Karpas-422 (cell line): Measurements from ENCODE around the gene ITIH2. TPM values are rescaled to one million over a fixed set of nuclear protein-coding genes. Genes with fewer than 3 reads are reported as not detected.
"Not testable (repeated sequence)": the region's sequence is repeated elsewhere in the genome, so short reads cannot be mapped to it uniquely, and the experiment has no call there.

ENCODE experiments used
- DNase-seq: peaks from one replicate; pipeline ENCODE4 v3.0.0-alpha.2; 2015
- H2AFZ ChIP-seq: fragments of 200-600 bp; sonication (generic); 2 replicates; pipeline ENCODE4 v1.6.1; 2014; ENCODE audit warnings: antibody characterized with exemption, low read length, mixed read lengths
- H3K27ac ChIP-seq: fragments of 200-600 bp; sonication (generic); 2 replicates; pipeline ENCODE4 v1.5.1; 2014; ENCODE audit warnings: mild to moderate bottlenecking, low read length, moderate library complexity
- H3K27me3 ChIP-seq: fragments of 200-600 bp; sonication (generic); 2 replicates; pipeline ENCODE4 v1.6.1; 2014; ENCODE audit warnings: low read length, mixed read lengths
- H3K36me3 ChIP-seq: fragments of 200-600 bp; sonication (generic); 2 replicates; pipeline ENCODE4 v1.6.1; 2014; ENCODE audit warnings: low read length, mixed read lengths; ENCODE audit not compliant: insufficient read depth
- H3K4me1 ChIP-seq: fragments of 200-600 bp; sonication (generic); 2 replicates; pipeline ENCODE4 v1.6.1; 2014; ENCODE audit warnings: mild to moderate bottlenecking, low read length, mixed read lengths
- H3K4me2 ChIP-seq: fragments of 200-600 bp; sonication (generic); 2 replicates; pipeline ENCODE4 v1.6.1; 2014; ENCODE audit warnings: low read length, low read depth, mild to moderate bottlenecking; ENCODE audit not compliant: poor library complexity, severe bottlenecking
- H3K4me3 ChIP-seq: fragments of 200-600 bp; sonication (generic); 2 replicates; pipeline ENCODE4 v1.5.1; 2014; ENCODE audit warnings: mild to moderate bottlenecking, antibody characterized with exemption, low read length, mixed read lengths
- H3K79me2 ChIP-seq: fragments of 200-600 bp; sonication (generic); 2 replicates; pipeline ENCODE4 v1.6.1; 2014; ENCODE audit warnings: mild to moderate bottlenecking, low read length, mixed read lengths
- H3K9ac ChIP-seq: fragments of 200-600 bp; sonication (generic); 2 replicates; pipeline ENCODE4 v1.6.0; 2014; ENCODE audit warnings: low read length
- H3K9me2 ChIP-seq: fragments of 200-600 bp; sonication (generic), shearing (Covaris generic); replicated peaks from 2 replicates; pipeline ENCODE4 v1.6.0; 2014; ENCODE audit warnings: mild to moderate bottlenecking, low read length, moderate library complexity; ENCODE audit not compliant: insufficient read depth
- H3K9me3 ChIP-seq: fragments of 300-700, 200-600 bp; sonication (generic); 2 replicates; pipeline ENCODE4 v1.6.1; 2014; ENCODE audit warnings: low read length, mixed read lengths
- H4K20me1 ChIP-seq: fragments of 200-600 bp; sonication (generic); 2 replicates; pipeline ENCODE4 v1.6.1; 2014; ENCODE audit warnings: mild to moderate bottlenecking, antibody characterized with exemption, low read length, low read depth; ENCODE audit not compliant: insufficient read depth
- total RNA-seq: library from RNA; depleted of rRNA; stranded (reverse); fragments of >200 nt; shearing (Covaris generic); gene quantifications from 2 replicates; pipeline ENCODE4 v1.2.3, GENCODE V29; 2014; ENCODE audit warnings: low replicate concordance

Gene ITIH2
- total RNA-seq, 1 experiment from 2014 or later: not detected

GRCh38 chr10:7767209-7767608 is 64.1 kb downstream of the ITIH2 start:
- H3K9me3 ChIP-seq: no peaks in the 10 kb centered on the region
- peaks cover 37% of the 10 kb centered on the region; the same call in 1 of the 2 replicates for H3K36me3 ChIP-seq

GRCh38 chr10:7768417-7768816 is 65.3 kb downstream of the ITIH2 start:
- peaks cover 33% of the 10 kb centered on the region; the same call in 1 of the 2 replicates for H3K36me3 ChIP-seq
- no peak overlapping the region for H3K27ac ChIP-seq
- DNase-seq: no peak

More at GRCh38 chr10:7767209-7767608, 64.1 kb downstream of the ITIH2 start:
- DNase-seq: no peak
- Histone ChIP-seq H4K20me1 (no peaks in the 10 kb centered on the region), H3K9me2 (no peaks in the 10 kb centered on the region), H3K4me1 (no peaks in the 10 kb centered on the region), H3K79me2 (no peaks in the 10 kb centered on the region), H2AFZ (no peak overlapping the region), H3K27me3 (no peaks in the 10 kb centered on the region), H3K4me2 (no peak overlapping the region), H3K9ac (no peak overlapping the region), H3K27ac (no peak overlapping the region), H3K4me3 (no peak overlapping the region)

DNA sequence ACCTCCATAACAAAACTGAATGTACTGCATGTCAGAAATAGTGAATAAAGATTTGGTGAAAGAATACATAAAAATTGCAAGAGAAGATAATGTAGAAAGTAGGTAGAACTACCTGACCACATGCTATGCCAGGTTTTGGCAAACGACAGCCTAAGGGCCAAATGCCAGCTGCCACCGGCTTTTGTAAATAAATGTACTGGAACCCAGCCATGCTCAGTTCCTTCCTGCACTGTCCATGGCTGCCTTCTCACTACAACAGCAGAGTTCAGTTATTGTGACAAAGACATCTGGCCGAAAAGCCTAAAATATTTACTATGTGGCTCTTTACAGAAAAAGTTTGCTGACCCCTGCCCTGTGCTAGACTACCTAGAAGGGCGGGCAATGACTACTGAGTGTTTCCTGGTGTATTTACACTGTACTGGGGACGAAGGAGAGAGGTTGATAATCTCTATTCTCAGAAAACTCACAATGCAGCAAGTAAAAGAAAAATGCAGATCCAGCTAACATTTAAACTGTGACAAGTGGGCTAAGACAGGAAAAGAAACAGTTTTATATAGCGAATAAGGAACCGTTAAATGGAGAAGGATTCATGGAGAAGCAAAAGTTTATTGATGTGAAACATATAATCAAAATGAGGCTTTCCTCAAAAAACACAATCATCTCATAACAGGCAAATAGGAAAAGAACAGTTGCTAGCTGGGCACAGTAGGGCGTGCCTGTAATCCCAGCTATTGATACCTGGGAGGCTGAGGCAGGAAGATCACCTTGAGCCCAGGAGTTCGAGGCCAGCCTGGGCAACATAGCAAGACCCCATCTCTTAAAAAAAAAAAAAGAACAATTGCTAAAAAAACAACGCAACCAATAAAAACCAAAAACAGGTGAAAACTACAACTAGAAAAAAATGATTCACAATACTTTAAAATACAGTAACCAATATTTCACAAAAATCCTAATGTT is 71.0 kb downstream of the ITIH2 start:
- H3K27ac ChIP-seq: no peak overlapping the region
- H3K79me2 ChIP-seq: 0 out of 2 replicates have a peak, but pooled peaks cover 3% of the 10 kb centered on the region
- no peaks in the 10 kb centered on the region for H3K4me1 ChIP-seq
- no peaks in the 10 kb centered on the region for H3K9me3 ChIP-seq
- H3K36me3 ChIP-seq: peaks cover 44% of the 10 kb centered on the region
- no peaks in the 10 kb centered on the region for H4K20me1 ChIP-seq
- no peaks in the 10 kb centered on the region for H3K9me2 ChIP-seq
- no peak overlapping the region for H3K9ac ChIP-seq
- no peak overlapping the region for H3K4me2 ChIP-seq
- no peak for DNase-seq
- H3K4me3 ChIP-seq: no peak overlapping the region
- H3K27me3 ChIP-seq: no peaks in the 10 kb centered on the region
- no peak overlapping the region for H2AFZ ChIP-seq

More at GRCh38 chr10:7768417-7768816, 65.3 kb downstream of the ITIH2 start:
- Histone ChIP-seq H3K27me3 (no peaks in the 10 kb centered on the region), H3K9me3 (no peaks in the 10 kb centered on the region), H3K4me2 (no peak overlapping the region), H3K4me3 (no peak overlapping the region), H3K4me1 (no peaks in the 10 kb centered on the region), H3K9me2 (no peaks in the 10 kb centered on the region), H2AFZ (no peak overlapping the region), H3K79me2 (no peaks in the 10 kb centered on the region), H3K9ac (no peak overlapping the region), H4K20me1 (no peaks in the 10 kb centered on the region)

DNA sequence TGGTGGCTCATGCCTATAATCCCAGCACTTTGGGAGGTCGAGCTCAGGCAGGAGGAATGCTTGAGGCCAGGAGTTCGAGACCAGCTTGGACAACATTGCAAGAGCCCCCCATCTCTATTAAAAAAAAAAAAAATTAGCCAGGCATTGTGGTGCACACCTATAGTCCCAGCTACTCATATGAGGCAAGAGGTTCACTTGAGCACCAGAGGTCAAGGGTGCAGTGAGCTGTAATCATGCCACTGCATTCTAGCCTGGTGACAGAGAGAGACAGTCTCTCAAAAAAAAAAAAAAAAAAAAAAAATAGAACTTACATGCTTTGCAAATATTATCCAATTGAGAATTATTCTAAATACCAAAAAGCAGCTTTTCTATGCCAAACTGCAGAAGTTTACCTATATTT is 73.7 kb downstream of the ITIH2 start:
- Histone ChIP-seq H3K36me3 (peaks cover 51% of the 10 kb centered on the region), H3K9me3 (no peaks in the 10 kb centered on the region), H3K4me3 (no peak overlapping the region), H3K4me1 (no peaks in the 10 kb centered on the region), H3K9ac (no peak overlapping the region), H3K9me2 (no peaks in the 10 kb centered on the region), H3K4me2 (no peak overlapping the region), H2AFZ (no peak overlapping the region), H4K20me1 (no peaks in the 10 kb centered on the region), H3K27me3 (no peaks in the 10 kb centered on the region), H3K27ac (no peak overlapping the region), H3K79me2 (peaks cover 18% of the 10 kb centered on the region)
- DNase-seq: no peak

DNA sequence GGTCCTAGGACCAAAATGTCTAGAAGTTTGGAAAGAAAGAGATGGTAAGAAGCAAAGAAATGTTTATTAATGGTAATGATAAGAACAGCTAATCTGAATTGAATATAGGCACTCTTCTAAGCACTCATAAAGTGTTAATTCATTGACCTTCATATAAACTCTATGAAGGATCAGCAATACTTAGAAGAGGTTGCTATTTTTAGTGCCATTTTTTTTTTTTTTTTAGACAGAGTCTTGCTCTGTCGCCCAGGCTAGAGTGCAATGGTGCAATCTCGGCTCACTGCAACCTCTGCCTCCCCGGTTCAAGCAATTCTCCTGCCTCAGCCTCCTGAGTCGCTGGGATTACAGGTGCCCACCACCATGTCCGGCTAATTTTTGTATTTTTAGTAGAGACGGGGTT is 79.1 kb downstream of the ITIH2 start:
- Histone ChIP-seq H3K36me3 (peaks cover 37% of the 10 kb centered on the region; the same call in 1 of the 2 replicates), H3K4me1 (peaks cover 14% of the 10 kb centered on the region), H3K79me2 (peaks cover 68% of the 10 kb centered on the region)
- not testable (repeated sequence) for H3K4me3 ChIP-seq, DNase-seq, H3K27ac ChIP-seq, H3K9me3 ChIP-seq, H3K4me2 ChIP-seq, H2AFZ ChIP-seq, H3K9me2 ChIP-seq, H3K27me3 ChIP-seq, H3K9ac ChIP-seq, H4K20me1 ChIP-seq

DNA sequence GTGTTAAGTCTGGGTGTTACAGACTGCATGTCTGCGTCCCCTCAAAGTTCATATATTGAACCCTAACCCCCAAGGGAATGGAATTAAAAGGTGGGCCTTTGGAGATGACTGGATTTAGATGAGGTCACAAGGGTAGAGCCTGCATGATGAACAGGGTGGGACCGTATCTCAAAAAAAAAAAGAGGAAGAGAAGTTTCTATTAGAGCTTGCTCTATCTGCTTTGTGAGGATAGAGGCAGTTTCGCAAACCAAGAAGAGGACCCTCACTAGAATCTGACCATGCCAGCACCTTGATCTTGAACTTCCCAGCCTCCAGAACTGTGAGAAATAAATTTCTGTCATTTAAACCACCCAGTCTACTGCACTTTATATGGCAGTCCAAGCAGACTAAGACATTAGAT is 83.3 kb downstream of the ITIH2 start:
- H3K4me3 ChIP-seq: peak overlapping the region; percentile 97

DNA sequence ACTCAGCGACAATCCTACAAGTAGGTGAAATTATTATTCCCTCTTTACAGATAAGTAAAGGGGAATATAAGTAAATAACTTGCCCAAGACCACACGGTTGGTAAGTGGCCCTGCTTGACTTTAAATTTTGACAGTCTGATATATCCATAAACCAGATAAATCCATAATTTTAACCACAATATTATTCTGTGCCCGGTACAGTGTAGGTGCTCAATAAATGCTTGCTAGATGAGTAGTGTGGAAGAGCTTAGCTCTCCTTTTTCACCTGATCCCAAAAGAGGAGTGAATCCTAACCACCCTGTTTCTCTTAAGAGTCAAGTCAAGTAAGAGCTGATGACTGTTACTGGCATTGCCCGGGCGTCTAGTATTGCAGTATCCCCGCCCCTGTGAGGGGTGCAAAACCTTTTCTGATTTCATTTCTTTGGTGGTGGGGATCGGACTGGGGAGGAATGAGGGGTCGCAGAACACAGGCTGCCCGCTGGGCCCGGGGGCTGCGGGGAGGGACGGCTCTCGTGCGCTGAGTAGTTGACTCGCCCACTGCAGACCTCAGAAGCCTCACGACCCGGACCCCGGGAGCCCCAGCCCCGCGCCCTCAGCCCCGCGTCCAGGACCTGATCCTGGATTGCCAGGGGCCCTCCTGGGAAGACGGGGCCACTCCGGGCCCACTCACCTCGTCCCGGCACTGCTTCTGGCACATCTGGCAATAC is 84.2 kb downstream of the ITIH2 start:
- Histone ChIP-seq H3K27ac (no peak overlapping the region; the same call in 1 of the 2 replicates), H4K20me1 (peaks cover 44% of the 10 kb centered on the region), H3K4me3 (peak overlapping the region; percentile 97), H3K4me1 (peaks cover 46% of the 10 kb centered on the region), H3K9me3 (no peaks in the 10 kb centered on the region), H3K36me3 (peaks cover 22% of the 10 kb centered on the region), H3K79me2 (peaks cover 99% of the 10 kb centered on the region), H3K9ac (peak overlapping the region; percentile 96), H3K27me3 (no peaks in the 10 kb centered on the region), H3K4me2 (peak overlapping the region; percentile 99), H2AFZ (0 out of 2 replicates have a peak overlapping the region, but pooled peaks have one; percentile 21), H3K9me2 (no peaks in the 10 kb centered on the region; the same call in 1 of the 2 replicates)
- DNase-seq: peak; percentile 55

More for the DNA sequence above, 83.3 kb downstream of the ITIH2 start:
- Histone ChIP-seq H3K9me2 (no peaks in the 10 kb centered on the region; the same call in 1 of the 2 replicates), H3K27me3 (no peaks in the 10 kb centered on the region), H3K79me2 (peaks cover 95% of the 10 kb centered on the region), H3K9me3 (no peaks in the 10 kb centered on the region), H3K4me1 (peaks cover 37% of the 10 kb centered on the region), H3K9ac (peak overlapping the region; percentile 96), H2AFZ (no peak overlapping the region), H3K27ac (no peak overlapping the region), H4K20me1 (peaks cover 35% of the 10 kb centered on the region), H3K36me3 (peaks cover 21% of the 10 kb centered on the region), H3K4me2 (peak overlapping the region; percentile 99)
- DNase-seq: no peak
